ENCODE measurements around the gene KCNT2. TPM values are rescaled to one million over a fixed set of nuclear protein-coding genes. Genes with fewer than 3 reads are reported as not detected.

KCNT2 gene
- total and polyA plus RNA-seq, 2 donors: 4.7 to 31.2 TPM

Small RNA genes within 50 kb of the gene (small RNA-seq; reads per million reads assigned to genes)
- 0.21 reads per million for gene MIR4735

Other genes with a start within 250 kb of the KCNT2 start
- gene CFH, start 43.6 kb upstream of the KCNT2 start, total RNA-seq: 299 TPM
- gene CFH, start 43.6 kb upstream of the KCNT2 start, polyA plus RNA-seq: 411 TPM
- 0.48 TPM for gene CFHR3, start 166.4 kb upstream of the KCNT2 start, total RNA-seq
- 0.10 TPM for gene CFHR3, start 166.4 kb upstream of the KCNT2 start, polyA plus RNA-seq
- gene CFHR1, start 211.3 kb upstream of the KCNT2 start, total RNA-seq: 1.2 TPM
- 0.39 TPM for gene CFHR1, start 211.3 kb upstream of the KCNT2 start, polyA plus RNA-seq

All from urinary bladder (tissue), 2 donors.